H9 (cell line): ENCODE data around the gene CDK8. TPM values are rescaled to one million over a fixed set of nuclear protein-coding genes. Genes with fewer than 3 reads are reported as not detected.

Experiments used
- DNase-seq: peaks from one replicate; pipeline ENCODE4 v3.0.0-alpha.2; 2017
- H2AFZ ChIP-seq: one replicate; pipeline ENCODE4 v1.6.1; 2013; ENCODE audit warnings: mild to moderate bottlenecking, low read length, control low read depth, moderate library complexity
- H2AK5ac ChIP-seq: 2 replicates; pipeline ENCODE4 v1.6.1; 2013; ENCODE audit warnings: low read length, control low read depth, mixed read lengths; ENCODE audit not compliant: insufficient read length
- H2BK120ac ChIP-seq: one replicate; pipeline ENCODE4 v1.6.1; 2013; ENCODE audit warnings: low read depth, mild to moderate bottlenecking, low read length, control low read depth, inconsistent platforms; ENCODE audit not compliant: poor library complexity, severe bottlenecking
- H2BK12ac ChIP-seq: 2 replicates; pipeline ENCODE4 v1.6.1; 2013; ENCODE audit warnings: low read length, control low read depth, mixed read lengths, low read depth; ENCODE audit not compliant: insufficient read length
- H2BK15ac ChIP-seq: 2 replicates; pipeline ENCODE4 v1.6.1; 2013; ENCODE audit warnings: low read depth, low read length, control low read depth
- H2BK20ac ChIP-seq: one replicate; pipeline ENCODE4 v1.6.1; 2013; ENCODE audit warnings: low read depth, mild to moderate bottlenecking, low read length, control low read depth, inconsistent platforms; ENCODE audit not compliant: poor library complexity, severe bottlenecking
- H2BK5ac ChIP-seq: 2 replicates; pipeline ENCODE4 v1.6.1; 2013; ENCODE audit warnings: low read length, control low read depth, mixed read lengths; ENCODE audit not compliant: insufficient read length
- H3K14ac ChIP-seq: 2 replicates; pipeline ENCODE4 v1.6.1; 2013; ENCODE audit warnings: low read length, control low read depth; ENCODE audit not compliant: insufficient read depth
- H3K18ac ChIP-seq: 2 replicates; pipeline ENCODE4 v1.6.1; 2013; ENCODE audit warnings: low read depth, mild to moderate bottlenecking, mixed read lengths, low read length, control low read depth; ENCODE audit not compliant: insufficient read length
- H3K23ac ChIP-seq: 2 replicates; pipeline ENCODE4 v1.6.1; 2013; ENCODE audit warnings: low read length, control low read depth, mixed read lengths, low read depth; ENCODE audit not compliant: insufficient read length
- H3K23me2 ChIP-seq: 2 replicates; pipeline ENCODE4 v1.6.1; 2013; ENCODE audit warnings: low read depth, mild to moderate bottlenecking, mixed read lengths, low read length, control low read depth; ENCODE audit not compliant: insufficient read length, poor library complexity, severe bottlenecking
- H3K27ac ChIP-seq: 2 replicates; pipeline ENCODE4 v1.5.1; 2013; ENCODE audit warnings: low read length, control low read depth, mixed read lengths, low read depth; ENCODE audit not compliant: insufficient read length
- H3K27me3 ChIP-seq: 2 replicates; pipeline ENCODE4 v1.6.1; 2013; ENCODE audit warnings: low read length, control low read depth, inconsistent platforms; ENCODE audit not compliant: insufficient read depth
- H3K4ac ChIP-seq: 2 replicates; pipeline ENCODE4 v1.6.1; 2013; ENCODE audit warnings: low read depth, mild to moderate bottlenecking, control low read depth, inconsistent platforms, low read length, moderate library complexity
- H3K4me1 ChIP-seq: 2 replicates; pipeline ENCODE4 v1.6.1; 2013; ENCODE audit warnings: low read length, control low read depth, inconsistent platforms; ENCODE audit not compliant: insufficient read depth
- H3K4me2 ChIP-seq: 2 replicates; pipeline ENCODE4 v1.6.1; 2013; ENCODE audit warnings: low read length, control low read depth, mixed read lengths; ENCODE audit not compliant: insufficient read length, insufficient read depth
- H3K56ac ChIP-seq: 2 replicates; pipeline ENCODE4 v1.6.1; 2013; ENCODE audit warnings: low read depth, mild to moderate bottlenecking, mixed read lengths, low read length, control low read depth; ENCODE audit not compliant: insufficient read length
- H3K79me1 ChIP-seq: 2 replicates; pipeline ENCODE4 v1.6.1; 2013; ENCODE audit warnings: low read depth, mild to moderate bottlenecking, moderate library complexity, low read length, control low read depth, inconsistent platforms; ENCODE audit not compliant: insufficient read depth, poor library complexity, severe bottlenecking
- H3K79me2 ChIP-seq: 2 replicates; pipeline ENCODE4 v1.6.1; 2013; ENCODE audit warnings: low read length, control low read depth, inconsistent platforms; ENCODE audit not compliant: insufficient read depth
- H3K9ac ChIP-seq: 2 replicates; pipeline ENCODE4 v1.6.1; 2013; ENCODE audit warnings: low read length, control low read depth, mixed read lengths; ENCODE audit not compliant: insufficient read length; ENCODE audit errors: extremely low read depth
- H3K9me3 ChIP-seq: one replicate; pipeline ENCODE4 v1.6.1; 2013; ENCODE audit warnings: low read depth, low read length, inconsistent platforms; ENCODE audit not compliant: control insufficient read depth
- H3T11ph ChIP-seq: one replicate; pipeline ENCODE4 v1.6.1; 2013; ENCODE audit warnings: mild to moderate bottlenecking, low read length, control low read depth, inconsistent platforms
- H4K20me1 ChIP-seq: one replicate; pipeline ENCODE4 v1.6.1; 2013; ENCODE audit not compliant: control insufficient read depth, insufficient read length, insufficient read depth
- H4K5ac ChIP-seq: 2 replicates; pipeline ENCODE4 v1.6.1; 2013; ENCODE audit warnings: low read depth, mild to moderate bottlenecking, mixed read lengths, low read length, control low read depth; ENCODE audit not compliant: insufficient read length
- H4K8ac ChIP-seq: replicated peaks from 2 replicates; pipeline ENCODE4 v1.6.1; 2013; ENCODE audit warnings: low read length, control low read depth, mixed read lengths, low read depth; ENCODE audit not compliant: insufficient read length
- H4K91ac ChIP-seq: 2 replicates; pipeline ENCODE4 v1.6.1; 2013; ENCODE audit warnings: low read depth, mild to moderate bottlenecking, moderate library complexity, mixed read lengths, low read length, control low read depth; ENCODE audit not compliant: insufficient read length
- H3K27ac Mint-ChIP-seq, 3 experiments: 2 replicates in 2 of 3; 3 replicates in 1 of 3; pipeline ENCODE4 v1.8.0; 2020 to 2021; ENCODE audit warnings: mixed read lengths in 3 of 3, mild to moderate bottlenecking in 1 of 3, moderate library complexity in 1 of 3
- H3K27me3 Mint-ChIP-seq: 2 replicates; pipeline ENCODE4 v1.8.0; 2021; ENCODE audit warnings: low read depth, mild to moderate bottlenecking, moderate library complexity, mixed read lengths
- H3K36me3 Mint-ChIP-seq, 3 experiments: 2 replicates in 2 of 3; 3 replicates in 1 of 3; pipeline ENCODE4 v1.8.0; 2020 to 2021; ENCODE audit warnings: low read depth in 3 of 3, mixed read lengths in 3 of 3; ENCODE audit not compliant: insufficient read depth in 1 of 3
- H3K4me1 Mint-ChIP-seq, 2 experiments: 2 replicates each; pipeline ENCODE4 v1.8.0; 2020; ENCODE audit warnings: mixed read lengths in 2 of 2
- H3K4me3 Mint-ChIP-seq, 2 experiments: 2 replicates in 1 of 2; 3 replicates in 1 of 2; pipeline ENCODE4 v1.8.0; 2020 to 2021; ENCODE audit warnings: mild to moderate bottlenecking in 2 of 2, mixed read lengths in 2 of 2, moderate library complexity in 1 of 2
- H3K9me3 Mint-ChIP-seq, 2 experiments: 2 replicates in 1 of 2; 3 replicates in 1 of 2; pipeline ENCODE4 v1.8.0; 2020; ENCODE audit warnings: mild to moderate bottlenecking in 2 of 2, mixed read lengths in 2 of 2, moderate library complexity in 1 of 2
- CTCF ChIP-seq: fragments of 200-600 bp; sonication (generic); conservative IDR thresholded peaks from 3 replicates; pipeline ENCODE4 v1.8.0; 2021; ENCODE audit warnings: antibody characterized with exemption, mild to moderate bottlenecking
- WGBS: extraction: QIAGEN DNeasy Blood & Tissue Kit; methylation state at CpG from one replicate; pipeline ENCODE4 v1.1.7; 2013; ENCODE audit warnings: missing lambda C conversion rate, low lambda C conversion rate, mixed read lengths; ENCODE audit not compliant: insufficient read length; ENCODE audit errors: extremely low coverage; 5-methylcytosine and 5-hydroxymethylcytosine counted together
- total RNA-seq: library from RNA; stranded (reverse); gene quantifications from 2 replicates; pipeline ENCODE4 v1.2.1, GENCODE V29; 2021

The CDK8 gene
- total RNA-seq, 1 experiment from 2014 or later = 18.1 TPM

GRCh38 chr13:26449063-26449848, 195.3 kb downstream of the CDK8 start:
- no peak for TF ChIP-seq CTCF
- no peak overlapping the region for H3K4me3 Mint-ChIP-seq
- Histone ChIP-seq H3K23ac (no peak overlapping the region), H3K56ac (no peak overlapping the region), H2BK120ac (no peak overlapping the region), H3K27ac (no peak overlapping the region), H2AK5ac (no peak overlapping the region), H2BK5ac (no peak overlapping the region), H3K14ac (no peak overlapping the region), H4K8ac (no peak overlapping the region), H2AFZ (no peak overlapping the region), H2BK20ac (no peak overlapping the region), H3K79me2 (no peaks in the 10 kb centered on the region), H2BK15ac (no peak overlapping the region), H3K4me2 (no peak overlapping the region), H3K4ac (no peak overlapping the region), H4K20me1 (no peaks in the 10 kb centered on the region), H3K9me3 (no peaks in the 10 kb centered on the region), H3K9ac (no peak overlapping the region), H4K5ac (no peak overlapping the region), H3K4me1 (no peaks in the 10 kb centered on the region), H3K23me2 (no peaks in the 10 kb centered on the region), H3K79me1 (no peaks in the 10 kb centered on the region), H4K91ac (no peak overlapping the region), H2BK12ac (no peak overlapping the region), H3K18ac (no peak overlapping the region), H3K27me3 (no peaks in the 10 kb centered on the region), H3T11ph (no peak overlapping the region)
- WGBS = no CpG with 5 or more reads among the region's 2 CpGs
- H3K36me3 Mint-ChIP-seq = no peaks in the 10 kb centered on the region; a peak in 1 of 7 replicates
- H3K4me1 Mint-ChIP-seq = no peaks in the 10 kb centered on the region
- no peak for DNase-seq
- H3K9me3 Mint-ChIP-seq = peaks cover 0 to 5% of the 10 kb centered on the region in 2 experiments; a peak in 2 of 5 replicates
- peaks cover 4% of the 10 kb centered on the region for H3K27me3 Mint-ChIP-seq
- H3K27ac Mint-ChIP-seq = no peak overlapping the region

Other genes with a start within 250 kb of the CDK8 start
- gene SHISA2, start 202.1 kb upstream of the CDK8 start, total RNA-seq = 7.4 and 8.1 TPM in 2 replicates
- 18.3 and 19.5 TPM in 2 replicates for gene RNF6, start 31.8 kb upstream of the CDK8 start, total RNA-seq